HepG2 (cell line): Measurements from ENCODE around the gene PDE3A. TPM values are rescaled to one million over a fixed set of nuclear protein-coding genes. Genes with fewer than 3 reads are reported as not detected.

Experiments used
- ATAC-seq: fragments of 200-7000 bp; cut with Tn5 transposase; 3 replicates; pipeline ENCODE4 v1.9.1; 2020; ENCODE audit warnings: mild to moderate bottlenecking, moderate library complexity
- BruUV-seq: library from RNA; stranded (reverse); fragments of 400-500 nt; replicated peaks from 2 replicates; lab custom pipeline; 2021; lab: Mats Ljungman, UMichigan
- CTCF ChIA-PET: fragments of 300-600 bp; formaldehyde crosslinking; extraction: SDS; loops from one replicate; lab custom pipeline; 2021; ENCODE audit warnings: low total read pairs, inconsistent platforms, low intra/inter-chr PET ratio; lab: Yijun Ruan, JAX
- POLR2A ChIA-PET: fragments of 350-600 bp; sonication (Branson Sonifier 250); formaldehyde crosslinking; loops from one replicate; lab custom pipeline; 2020; ENCODE audit warnings: antibody characterized with exemption, inconsistent platforms; lab: Yijun Ruan, JAX
- DNase-seq: peaks from one replicate; pipeline ENCODE4 v3.0.0-alpha.2; 2015; ENCODE audit warnings: low spot score
- FAIRE-seq: peaks from 3 replicates; lab custom pipeline; 2011; peaks lifted over from hg19 to GRCh38; lab: Jason Lieb, UNC
- H2AFZ ChIP-seq: one replicate; pipeline ENCODE4 v1.6.1; 2011; ENCODE audit warnings: low read length, inconsistent platforms
- H3K27ac ChIP-seq: fragments of 300-600 bp; 3 replicates; pipeline ENCODE4 v1.8.0; 2011; ENCODE audit warnings: mixed run types, mild to moderate bottlenecking, mixed read lengths, low read length, inconsistent platforms; ENCODE audit not compliant: insufficient read depth; ENCODE audit errors: extremely low read length
- H3K27me3 ChIP-seq, 2 experiments: fragments of 200-600 bp in 1 of 2; 2 replicates in 1 of 2; 3 replicates in 1 of 2; pipeline versions ENCODE4 v1.6.0 to v1.8.0; 2011; ENCODE audit warnings: low read length in 2 of 2, mild to moderate bottlenecking in 2 of 2, moderate library complexity in 2 of 2, inconsistent platforms in 1 of 2; ENCODE audit not compliant: insufficient read depth in 2 of 2, control insufficient read depth in 1 of 2
- H3K36me3 ChIP-seq, 2 experiments: fragments of 200-600 bp in 1 of 2; replicated peaks in 1 of 2; 2 replicates in 1 of 2; 3 replicates in 1 of 2; pipeline versions ENCODE4 v1.5.1 to v1.8.0; 2011; ENCODE audit warnings: low read length in 2 of 2, inconsistent platforms in 1 of 2; ENCODE audit not compliant: insufficient read depth in 2 of 2, control insufficient read depth in 1 of 2
- H3K4me1 ChIP-seq: 2 replicates; pipeline ENCODE4 v1.5.1; 2012; ENCODE audit warnings: low read length, inconsistent platforms; ENCODE audit not compliant: insufficient read depth
- H3K4me2 ChIP-seq: 2 replicates; pipeline ENCODE4 v1.6.0; 2011; ENCODE audit warnings: low read depth, low read length, inconsistent platforms
- H3K4me3 ChIP-seq, 3 experiments: fragments of 200-600 bp in 1 of 3; sonication (generic), shearing (Covaris generic) in 1 of 3; replicated peaks in 1 of 3; 2 replicates each; pipeline ENCODE4 v1.5.1; 2011 to 2016; ENCODE audit warnings: low read length in 3 of 3, inconsistent platforms in 2 of 3, low read depth in 2 of 3, mild to moderate bottlenecking in 2 of 3, control low read depth in 1 of 3, mixed read lengths in 1 of 3; ENCODE audit not compliant: insufficient read depth in 1 of 3
- H3K79me2 ChIP-seq: one replicate; pipeline ENCODE4 v1.6.1; 2011; ENCODE audit warnings: low read length, inconsistent platforms; ENCODE audit not compliant: insufficient read depth
- H3K9ac ChIP-seq: 2 replicates; pipeline ENCODE4 v1.6.0; 2011; ENCODE audit warnings: mild to moderate bottlenecking, low read depth, low read length, inconsistent platforms; ENCODE audit not compliant: insufficient read depth
- H3K9me3 ChIP-seq: 2 replicates; pipeline ENCODE4 v1.5.1; 2012; ENCODE audit warnings: mild to moderate bottlenecking, low read length
- H4K20me1 ChIP-seq: 2 replicates; pipeline ENCODE4 v1.6.0; 2011; ENCODE audit warnings: inconsistent platforms, mild to moderate bottlenecking, low read length, moderate library complexity; ENCODE audit not compliant: insufficient read depth
- EZH2 ChIP-seq: conservative IDR thresholded peaks from 2 replicates; pipeline ENCODE4 v1.6.1; 2012; ENCODE audit warnings: mild to moderate bottlenecking, low read depth, low read length, moderate library complexity
- GTF2F1 ChIP-seq: fragments of 150-350 bp; IDR thresholded peaks from 2 replicates; pipeline ENCODE4 v1.6.1; 2014; ENCODE audit warnings: low read length
- KDM1A ChIP-seq: IDR thresholded peaks from 2 replicates; pipeline ENCODE4 v1.6.1; 2016; ENCODE audit warnings: missing compliant biosample characterization
- MNT ChIP-seq: fragments of 450-650 bp; IDR thresholded peaks from 2 replicates; pipeline ENCODE4 v1.6.1; 2016
- PAX8 ChIP-seq: sonication (generic); formaldehyde crosslinking; IDR thresholded peaks from 2 replicates; pipeline ENCODE4 v1.8.0; 2022; ENCODE audit warnings: mild to moderate bottlenecking, missing genetic modification reagents, borderline replicate concordance
- PBX2 ChIP-seq: IDR thresholded peaks from 2 replicates; pipeline ENCODE4 v1.6.1; 2016; ENCODE audit warnings: control low read depth
- POLR2A ChIP-seq, 2 experiments: IDR thresholded peaks; 2 replicates each; pipeline ENCODE4 v1.6.1; 2011; ENCODE audit warnings: low read depth in 2 of 2, low read length in 2 of 2, mild to moderate bottlenecking in 1 of 2, moderate library complexity in 1 of 2; ENCODE audit not compliant: insufficient read depth in 1 of 2
- TRIM24 ChIP-seq: sonication (generic); formaldehyde crosslinking; IDR thresholded peaks from 2 replicates; pipeline ENCODE4 v1.8.0; 2022; ENCODE audit warnings: mild to moderate bottlenecking, missing genetic modification reagents
- UBTF ChIP-seq: sonication (generic); formaldehyde crosslinking; IDR thresholded peaks from 2 replicates; pipeline ENCODE4 v1.4.0; 2020; ENCODE audit warnings: mild to moderate bottlenecking, missing genetic modification reagents
- ZNF34 ChIP-seq: sonication (generic); formaldehyde crosslinking; IDR thresholded peaks from 2 replicates; pipeline ENCODE4 v1.4.0; 2020; ENCODE audit warnings: mild to moderate bottlenecking, missing genetic modification reagents, borderline replicate concordance
- ZNF605 ChIP-seq: sonication (generic); formaldehyde crosslinking; IDR thresholded peaks from 2 replicates; pipeline ENCODE4 v1.8.0; 2022; ENCODE audit warnings: mild to moderate bottlenecking, missing genetic modification reagents
- ZSCAN12 ChIP-seq: sonication (generic); formaldehyde crosslinking; IDR thresholded peaks from 2 replicates; pipeline ENCODE4 v1.9.0; 2021; ENCODE audit warnings: mild to moderate bottlenecking, missing genetic modification reagents
- WGBS: methylation state at CpG from one replicate; pipeline ENCODE4 v1.1.6; 2017; ENCODE audit warnings: low lambda C conversion rate; 5-methylcytosine and 5-hydroxymethylcytosine counted together
- in situ Hi-C: cut with HindIII; loops from 2 replicates; pipeline ENCODE4 v1.10.0; 2017; ENCODE audit warnings: low pct_unique_long_range_greater_than_20kb; ENCODE audit not compliant: extremely low pct_ligation_motif_present
- intact Hi-C: fragments of 100-400 bp; cut with micrococcal nuclease; formaldehyde crosslinking; loops from one replicate; pipeline ENCODE4 v1.10.0; 2022; ENCODE audit not compliant: unreplicated experiment
- polyA plus RNA-seq, 8 experiments: library from polyadenylated mRNA; depleted of rRNA in 3 of 8; stranded (reverse) in 7 of 8; unstranded in 1 of 8; fragments of >200 nt; fragmentation: Illumina TruSeq in 4 of 8; extraction: Trizol in 4 of 8; gene quantifications; 2 replicates each; pipeline versions ENCODE4 v1.2.1 to v1.2.3, GENCODE V29; 2011 to 2016; ENCODE audit warnings: low read depth in 4 of 8, missing spikeins in 1 of 8, mixed read lengths in 1 of 8; ENCODE audit not compliant: insufficient read depth in 1 of 8
- total RNA-seq, 5 experiments: library from RNA; depleted of rRNA; stranded (reverse); fragments of >200 nt; fragmentation: Illumina TruSeq; extraction: Trizol; gene quantifications; 2 replicates each; pipeline ENCODE4 v1.2.3, GENCODE V29; 2016; ENCODE audit warnings: low read depth in 1 of 5

The PDE3A gene
- total and polyA plus RNA-seq, 2 of the 13 experiments (the other 11 are each of a cell fraction or from before 2014, with no cell fraction given), result 0.77 to 1.5 TPM

DNA sequence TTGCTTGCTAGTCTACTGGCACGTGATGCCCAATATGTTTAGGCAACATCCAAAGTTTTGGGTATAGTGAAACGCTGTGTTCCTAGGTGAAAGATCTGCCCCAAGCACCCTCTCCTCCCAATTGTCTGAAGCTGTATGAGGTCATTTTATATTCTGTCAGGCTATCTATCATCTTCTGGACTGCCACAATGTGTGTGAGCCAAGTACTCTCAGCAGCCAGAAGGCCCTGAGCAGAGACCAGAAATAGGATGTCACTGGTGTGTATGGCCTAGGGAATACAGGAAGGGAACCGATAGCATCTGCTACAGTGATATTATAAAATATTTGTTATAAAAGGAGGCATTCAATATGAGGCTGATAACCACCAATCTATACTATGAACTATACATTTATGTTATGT lies 7.9 kb upstream of the PDE3A start:
- Histone ChIP-seq H3K36me3 (no peaks in the 10 kb centered on the region), H2AFZ (no peak overlapping the region), H3K9ac (no peak overlapping the region), H4K20me1 (no peaks in the 10 kb centered on the region), H3K79me2 (no peaks in the 10 kb centered on the region), H3K27me3 (no peaks in the 10 kb centered on the region), H3K4me3 (no peak overlapping the region), H3K27ac (no peak overlapping the region), H3K9me3 (no peaks in the 10 kb centered on the region), H3K4me1 (no peaks in the 10 kb centered on the region), H3K4me2 (no peak overlapping the region)
- in situ Hi-C loops, result no loop called here
- FAIRE-seq (no peak), ATAC-seq (no peak), DNase-seq (no peak)
- CTCF ChIA-PET, result no interaction called here
- 15% methylated on average over 3 of the region's 3 CpGs for WGBS
- TF ChIP-seq PBX2 (CRISPR knock-in tag) (no peak), UBTF (CRISPR knock-in tag) (no peak), TRIM24 (CRISPR knock-in tag) (no peak), ZSCAN12 (CRISPR knock-in tag) (no peak), ZNF605 (no peak), EZH2 (no peak), ZNF34 (CRISPR knock-in tag) (no peak), PAX8 (CRISPR knock-in tag) (no peak), MNT (no peak), KDM1A (CRISPR knock-in tag) (no peak), POLR2A (IDR thresholded peaks at IDR 0.05; ENCODE audit: insufficient read depth in 1 of 2, low read depth in 2 of 2, low read length in 2 of 2) (no peak), GTF2F1 (no peak)
- no TSS peak for BruUV-seq
- POLR2A ChIA-PET, result no interaction called here
- intact Hi-C loops, result no loop called here
